ENCODE measurements around the gene NEDD4L.

- TF ChIP-seq CTCF (conservative IDR thresholded peaks at IDR 0.05; ENCODE audit: low read length) (no peak), EZH2phosphoT487 (IDR thresholded peaks at IDR 0.05; ENCODE audit: borderline replicate concordance, low read depth, low read length) (no peak)
Observed at GRCh38 chr18:58354051-58354450, 310.0 kb downstream of the NEDD4L start.

Data from OCI-LY7 (cell line).